Mammary epithelial cell (primary cell): Measurements from ENCODE around the gene AOC1.

Experiments
- EZH2 ChIP-seq: IDR thresholded peaks from 2 replicates; pipeline ENCODE4 v1.6.1; 2012; ENCODE audit warnings: low read length, inconsistent platforms, borderline replicate concordance
- TF ChIP-seq, protein P1 (sequence below), 2 donors: IDR thresholded peaks in 1 of 2; conservative IDR thresholded peaks in 1 of 2; 2 replicates each; pipeline ENCODE4 v1.5.1; 2011 to 2012; ENCODE audit warnings: inconsistent platforms in 2 of 2, low read length in 2 of 2, mild to moderate bottlenecking in 2 of 2, control low read depth in 1 of 2, low read depth in 1 of 2; ENCODE audit not compliant: insufficient read depth in 1 of 2; ENCODE audit errors: extremely low read depth in 1 of 2

DNA sequence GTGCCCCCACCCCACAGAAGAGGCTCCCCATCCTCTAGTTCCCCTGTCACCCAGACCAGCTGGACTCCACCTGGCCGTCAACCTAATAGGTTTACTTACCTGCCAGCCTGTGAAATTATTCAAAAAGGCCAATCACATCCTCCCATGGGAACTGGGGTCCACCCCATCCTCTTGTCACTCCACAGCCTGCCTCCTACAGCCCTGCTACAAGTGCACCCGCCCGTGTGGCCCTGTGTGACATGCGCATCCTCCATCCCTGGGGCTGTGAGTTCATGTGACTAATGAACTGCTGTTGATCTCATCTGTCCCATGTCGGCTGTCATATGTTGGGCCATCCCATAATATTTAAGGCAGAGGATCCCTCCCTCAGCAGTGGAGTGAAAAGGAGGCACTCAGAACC, 39.4 kb downstream of the AOC1 start:
- TF ChIP-seq, protein P1, sequence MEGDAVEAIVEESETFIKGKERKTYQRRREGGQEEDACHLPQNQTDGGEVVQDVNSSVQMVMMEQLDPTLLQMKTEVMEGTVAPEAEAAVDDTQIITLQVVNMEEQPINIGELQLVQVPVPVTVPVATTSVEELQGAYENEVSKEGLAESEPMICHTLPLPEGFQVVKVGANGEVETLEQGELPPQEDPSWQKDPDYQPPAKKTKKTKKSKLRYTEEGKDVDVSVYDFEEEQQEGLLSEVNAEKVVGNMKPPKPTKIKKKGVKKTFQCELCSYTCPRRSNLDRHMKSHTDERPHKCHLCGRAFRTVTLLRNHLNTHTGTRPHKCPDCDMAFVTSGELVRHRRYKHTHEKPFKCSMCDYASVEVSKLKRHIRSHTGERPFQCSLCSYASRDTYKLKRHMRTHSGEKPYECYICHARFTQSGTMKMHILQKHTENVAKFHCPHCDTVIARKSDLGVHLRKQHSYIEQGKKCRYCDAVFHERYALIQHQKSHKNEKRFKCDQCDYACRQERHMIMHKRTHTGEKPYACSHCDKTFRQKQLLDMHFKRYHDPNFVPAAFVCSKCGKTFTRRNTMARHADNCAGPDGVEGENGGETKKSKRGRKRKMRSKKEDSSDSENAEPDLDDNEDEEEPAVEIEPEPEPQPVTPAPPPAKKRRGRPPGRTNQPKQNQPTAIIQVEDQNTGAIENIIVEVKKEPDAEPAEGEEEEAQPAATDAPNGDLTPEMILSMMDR (conservative IDR thresholded peaks at IDR 0.05 in 1 of 2, IDR thresholded peaks at IDR 0.05 in 1 of 2; ENCODE audit: extremely low read depth in 1 of 2, insufficient read depth in 1 of 2, low read depth in 1 of 2, low read length in 2 of 2): no peak
- no peak for TF ChIP-seq EZH2
